ENCODE results near the gene MYO5B.
"Not testable (repeated sequence)": the region's sequence is repeated elsewhere in the genome, so short reads cannot be mapped to it uniquely, and the experiment has no call there.

MYO5B gene

GRCh38 chr18:49784427-49785185, 410.3 kb downstream of the MYO5B start:
- Mint-ChIP-seq H3K9me3 (peaks cover 6% of the 10 kb centered on the region), H3K4me3 (no peak overlapping the region), H3K4me1 (no peaks in the 10 kb centered on the region), H3K27ac (peak overlapping the region; percentile 33 to 64 (median 50)), H3K36me3 (ENCODE audit: low read depth) (peaks cover 79% of the 10 kb centered on the region), H3K27me3 (ENCODE audit: low read depth) (no peaks in the 10 kb centered on the region)
- TF ChIP-seq CTCF (IDR thresholded peaks at IDR 0.05; ENCODE audit: unreplicated experiment in 3 of 3), result peak; percentile 35 to 44 (median 37)

- H3K4me1 Mint-ChIP-seq; H3K4me3 Mint-ChIP-seq; H3K27me3 Mint-ChIP-seq (ENCODE audit: low read depth): not testable (repeated sequence)
- peaks cover 11% of the 10 kb centered on the region for H3K9me3 Mint-ChIP-seq
- H3K36me3 Mint-ChIP-seq (ENCODE audit: low read depth), result peaks cover 80% of the 10 kb centered on the region
- H3K27ac Mint-ChIP-seq, result peak overlapping the region in 1 of 3 experiments; percentile 33
These were observed 411.3 kb downstream of the MYO5B start for GRCh38 chr18:49783631-49784030.

DNA sequence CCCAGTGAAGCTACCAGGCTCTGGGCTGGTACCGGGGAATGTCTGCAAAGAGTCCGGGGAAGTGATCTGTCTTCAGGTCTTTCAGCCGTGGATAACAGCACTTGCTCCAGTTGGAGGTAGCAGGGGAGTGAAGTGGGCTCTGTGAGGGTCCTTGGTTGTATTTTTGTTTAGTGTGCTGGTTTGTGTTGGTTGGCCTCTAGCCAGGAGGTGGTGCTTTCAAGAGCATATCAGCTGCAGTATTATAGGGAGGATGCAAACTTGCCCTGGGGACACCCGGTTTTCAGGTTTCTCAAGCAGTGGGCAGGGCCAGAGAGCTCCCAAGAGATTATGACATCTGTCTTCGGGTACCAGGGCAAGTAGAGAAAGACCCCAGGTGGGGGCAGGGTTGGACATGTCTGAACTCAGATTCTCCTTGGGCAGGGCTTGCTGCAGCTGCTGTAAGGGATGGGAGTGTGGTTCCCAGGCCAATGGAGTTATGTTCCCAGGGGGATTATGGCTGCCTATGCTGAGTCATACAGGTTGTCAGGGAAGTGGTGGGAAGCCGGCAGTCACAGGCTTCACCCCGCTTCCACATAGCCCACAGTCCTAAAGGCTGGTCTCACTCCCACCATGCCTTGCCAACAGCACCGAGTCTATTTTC, 416.0 kb downstream of the MYO5B start:
- Mint-ChIP-seq H3K9me3 (peaks cover 33% of the 10 kb centered on the region), H3K4me3 (no peak overlapping the region)

More for the DNA sequence above, 416.0 kb downstream of the MYO5B start:
- H3K27ac Mint-ChIP-seq, result no peak overlapping the region
- H3K4me1 Mint-ChIP-seq, result no peaks in the 10 kb centered on the region
- peaks cover 71% of the 10 kb centered on the region for H3K36me3 Mint-ChIP-seq (ENCODE audit: low read depth)
- peaks cover 4% of the 10 kb centered on the region for H3K27me3 Mint-ChIP-seq (ENCODE audit: low read depth)
- TF ChIP-seq CTCF (IDR thresholded peaks at IDR 0.05; ENCODE audit: unreplicated experiment in 3 of 3), result no peak
